NT2/D1 (cell line): Measurements from ENCODE around the gene EPN2.

Experiments used
- YY1 ChIP-seq: IDR thresholded peaks from 2 replicates; pipeline ENCODE4 v1.6.1; 2011; ENCODE audit not compliant: insufficient read length, insufficient read depth
- ZNF274 ChIP-seq: IDR thresholded peaks from 2 replicates; pipeline ENCODE4 v1.6.1; 2011; ENCODE audit warnings: mild to moderate bottlenecking, low read depth, low read length

- TF ChIP-seq ZNF274: no peak
- TF ChIP-seq YY1: no peak
Observed at GRCh38 chr17:19338031-19338990, 101.1 kb downstream of the EPN2 start.
